Esophagus (tissue), 2 donors: ENCODE measurements around the gene ITGB6. TPM values are rescaled to one million over a fixed set of nuclear protein-coding genes. Genes with fewer than 3 reads are reported as not detected.
"Not testable (repeated sequence)": the region's sequence is repeated elsewhere in the genome, so short reads cannot be mapped to it uniquely, and the experiment has no call there.

Source experiments
- H3K27ac ChIP-seq, 2 donors: one replicate each; pipeline ENCODE4 v1.5.1; 2013; ENCODE audit warnings: low read depth in 2 of 2, mild to moderate bottlenecking in 2 of 2, inconsistent platforms in 1 of 2, low read length in 1 of 2, moderate library complexity in 1 of 2
- H3K27me3 ChIP-seq, 2 donors: one replicate each; pipeline ENCODE4 v1.6.1; 2013; ENCODE audit warnings: low read length in 2 of 2, control low read depth in 1 of 2, mild to moderate bottlenecking in 1 of 2; ENCODE audit not compliant: insufficient read depth in 2 of 2, control insufficient read depth in 1 of 2
- H3K36me3 ChIP-seq, 2 donors: one replicate each; pipeline ENCODE4 v1.6.1; 2013; ENCODE audit warnings: low read length in 1 of 2; ENCODE audit not compliant: control insufficient read depth in 2 of 2, insufficient read depth in 2 of 2
- H3K4me1 ChIP-seq, 2 donors: one replicate each; pipeline ENCODE4 v1.6.1; 2013; ENCODE audit warnings: low read length in 1 of 2; ENCODE audit not compliant: control insufficient read depth in 2 of 2, insufficient read depth in 2 of 2
- H3K4me3 ChIP-seq, 2 donors: one replicate each; pipeline ENCODE4 v1.5.1; 2013; ENCODE audit warnings: low read length in 2 of 2, mild to moderate bottlenecking in 2 of 2, low read depth in 1 of 2, moderate library complexity in 1 of 2
- H3K9me3 ChIP-seq, 2 donors: one replicate each; pipeline ENCODE4 v1.6.1; 2013; ENCODE audit warnings: mild to moderate bottlenecking in 2 of 2, low read depth in 1 of 2, low read length in 1 of 2, moderate library complexity in 1 of 2; ENCODE audit not compliant: control insufficient read depth in 2 of 2, insufficient read depth in 1 of 2
- WGBS, 2 donors: extraction: QIAGEN DNeasy Blood & Tissue Kit; methylation state at CpG; one replicate each; pipeline ENCODE4 v1.1.7; 2013; 5-methylcytosine and 5-hydroxymethylcytosine counted together
- polyA plus RNA-seq, 2 donors: library from polyadenylated mRNA; stranded (reverse); fragments of 200-250 nt; gene quantifications; one replicate each; pipeline ENCODE4 v1.2.3, GENCODE V29; 2013
- donor health status: healthy with polysubstance abuse.
- donor health status: Bipolar disorder and iron deficiency.

The ITGB6 gene
- polyA plus RNA-seq, 2 donors: 9.1 to 10.6 TPM

DNA sequence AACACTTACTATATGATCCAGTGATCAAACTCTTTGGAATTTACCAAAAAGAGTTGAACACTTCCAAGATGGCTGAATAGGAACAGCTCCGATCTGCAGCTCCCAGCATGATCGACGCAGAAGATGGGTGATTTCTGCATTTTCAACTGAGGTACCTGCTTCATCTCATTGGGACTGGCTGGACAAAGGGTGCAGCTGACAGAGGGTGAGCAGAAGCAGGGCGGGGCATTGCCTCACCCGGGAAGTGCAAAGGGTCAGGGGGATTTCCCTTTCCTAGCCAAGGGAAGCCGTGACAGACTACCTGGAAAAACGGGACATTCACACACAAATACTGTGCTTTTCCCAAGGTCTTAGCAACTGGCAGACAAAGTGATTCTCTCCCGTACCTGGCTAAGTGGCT, 51.7 kb downstream of the ITGB6 start:
- H3K9me3 ChIP-seq: not testable (repeated sequence)

DNA sequence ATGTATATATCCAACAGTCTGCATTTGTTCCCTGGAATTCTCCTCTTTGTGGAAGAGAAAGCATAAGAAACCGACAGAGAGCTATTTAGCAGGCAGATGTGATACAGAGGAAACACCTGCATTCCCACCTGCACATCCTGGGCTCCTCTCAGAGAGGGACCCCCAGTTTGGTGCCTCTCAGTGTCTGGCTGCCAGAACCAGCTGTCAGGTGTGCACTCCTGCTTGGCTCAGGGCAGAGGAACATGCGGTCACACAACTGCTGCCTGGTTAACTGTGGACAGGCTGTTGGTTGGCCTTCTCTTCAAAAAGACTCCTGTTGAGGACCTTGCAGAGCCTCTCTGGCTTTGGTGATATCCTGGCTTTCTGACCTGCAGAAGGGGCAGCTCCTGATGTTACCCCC, 54.6 kb downstream of the ITGB6 start:
- H3K9me3 ChIP-seq: no peaks in the 10 kb centered on the region
- H3K27me3 ChIP-seq: no peaks in the 10 kb centered on the region
- 80 to 87% methylated on average over 2 of the region's 2 CpGs for WGBS, 2 donors
- H3K36me3 ChIP-seq: no peaks in the 10 kb centered on the region
- H3K27ac ChIP-seq: no peak overlapping the region
- peaks cover 0 to 4% of the 10 kb centered on the region in 2 donors for H3K4me1 ChIP-seq
- H3K4me3 ChIP-seq: no peak overlapping the region

More for the DNA sequence above, 51.7 kb downstream of the ITGB6 start:
- H3K36me3 ChIP-seq, H3K27me3 ChIP-seq, H3K27ac ChIP-seq, H3K4me3 ChIP-seq, H3K4me1 ChIP-seq: not testable (repeated sequence)
- WGBS, 2 donors: 80 to 81% methylated on average over 8 of the region's 8 CpGs

DNA sequence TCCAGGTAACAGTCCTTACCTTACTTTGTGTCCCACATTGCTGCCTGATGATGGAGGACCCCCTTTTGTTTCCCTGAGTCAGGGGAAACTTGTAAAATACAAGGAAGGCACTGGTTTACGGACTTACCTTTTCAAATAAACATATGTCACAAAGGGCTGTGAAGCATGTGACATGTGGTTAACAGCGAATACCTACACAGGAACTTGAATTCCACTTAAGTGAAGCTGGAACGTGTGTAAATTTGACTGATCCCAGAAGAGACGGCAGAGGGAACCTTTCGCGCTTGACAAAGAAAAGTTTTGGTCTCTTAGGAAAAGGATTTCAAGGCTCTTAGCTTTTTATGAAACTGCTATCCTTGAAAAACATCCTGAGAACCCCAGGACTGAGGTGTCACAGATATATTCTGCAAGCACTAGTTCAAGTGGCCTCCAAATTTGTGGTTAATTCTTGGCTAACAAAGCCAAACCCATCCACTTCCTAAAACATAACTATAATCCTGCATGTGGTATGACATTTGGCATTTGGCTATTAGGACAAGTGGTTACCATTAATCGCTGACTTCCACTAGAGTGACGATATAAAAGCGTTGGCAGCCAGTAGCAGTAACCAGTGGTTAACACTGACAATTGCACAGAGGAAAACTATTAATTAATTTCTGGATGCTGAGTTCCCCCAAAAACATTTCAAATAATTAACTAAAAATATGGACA, 55.6 kb downstream of the ITGB6 start:
- no peak overlapping the region for H3K4me3 ChIP-seq
- no peaks in the 10 kb centered on the region for H3K36me3 ChIP-seq
- H3K27ac ChIP-seq: no peak overlapping the region
- WGBS, 2 donors: 77 to 81% methylated on average over 9 of the region's 9 CpGs
- H3K9me3 ChIP-seq: no peaks in the 10 kb centered on the region
- H3K27me3 ChIP-seq: no peaks in the 10 kb centered on the region
- H3K4me1 ChIP-seq: peaks cover 0 to 4% of the 10 kb centered on the region in 2 donors

DNA sequence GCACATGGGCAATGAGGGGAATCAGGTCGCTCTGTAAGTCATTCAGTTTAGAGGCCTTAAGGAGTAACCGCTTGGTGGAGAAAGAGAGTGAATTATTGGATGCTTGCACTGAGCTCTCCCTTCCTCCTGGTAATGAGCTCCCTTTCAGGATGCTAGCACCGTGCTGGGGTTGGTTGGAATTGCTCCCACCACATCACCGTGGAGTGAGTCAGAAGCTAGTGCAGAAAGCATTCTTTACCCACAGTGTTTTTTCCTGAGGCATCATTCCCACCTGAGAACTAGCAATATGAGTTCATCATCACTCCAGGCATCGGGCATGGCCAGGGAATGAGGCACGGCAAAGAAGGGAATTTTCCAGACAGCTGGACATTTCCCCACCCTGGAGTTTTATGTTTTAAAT, 57.6 kb downstream of the ITGB6 start:
- Histone ChIP-seq H3K9me3 (peaks cover 0 to under 1% of the 10 kb centered on the region in 2 donors), H3K4me3 (no peak overlapping the region), H3K36me3 (peaks cover 0 to 2% of the 10 kb centered on the region in 2 donors), H3K27ac (no peak overlapping the region), H3K27me3 (no peaks in the 10 kb centered on the region), H3K4me1 (no peaks in the 10 kb centered on the region)
- 76 to 77% methylated on average over 6 of the region's 6 CpGs for WGBS, 2 donors

DNA sequence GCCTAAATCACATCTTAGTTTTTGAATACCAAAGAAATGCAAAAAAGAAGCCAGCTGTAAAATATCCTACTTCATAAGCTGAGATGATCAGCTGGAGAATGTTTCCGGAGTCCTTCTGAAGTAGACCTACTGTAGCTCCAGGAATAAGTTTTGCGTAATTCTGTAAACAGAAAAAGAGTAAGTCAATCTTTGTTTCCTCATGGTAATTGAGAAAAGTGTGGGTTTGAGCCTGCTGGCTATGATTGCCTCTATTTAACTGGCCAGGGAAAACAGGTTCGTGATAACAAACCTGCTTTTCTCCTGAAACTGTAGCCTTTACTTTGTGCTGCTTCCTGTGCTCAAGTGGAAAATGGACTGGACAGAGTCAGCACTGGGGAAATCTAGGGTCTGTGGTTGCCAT, 58.2 kb downstream of the ITGB6 start:
- H3K4me1 ChIP-seq: no peaks in the 10 kb centered on the region
- peaks cover 0 to 4% of the 10 kb centered on the region in 2 donors for H3K9me3 ChIP-seq
- WGBS, 2 donors: 72 to 76% methylated on average over 3 of the region's 3 CpGs
- no peaks in the 10 kb centered on the region for H3K27me3 ChIP-seq
- no peak overlapping the region for H3K27ac ChIP-seq
- no peak overlapping the region for H3K4me3 ChIP-seq
- peaks cover 0 to 6% of the 10 kb centered on the region in 2 donors for H3K36me3 ChIP-seq

DNA sequence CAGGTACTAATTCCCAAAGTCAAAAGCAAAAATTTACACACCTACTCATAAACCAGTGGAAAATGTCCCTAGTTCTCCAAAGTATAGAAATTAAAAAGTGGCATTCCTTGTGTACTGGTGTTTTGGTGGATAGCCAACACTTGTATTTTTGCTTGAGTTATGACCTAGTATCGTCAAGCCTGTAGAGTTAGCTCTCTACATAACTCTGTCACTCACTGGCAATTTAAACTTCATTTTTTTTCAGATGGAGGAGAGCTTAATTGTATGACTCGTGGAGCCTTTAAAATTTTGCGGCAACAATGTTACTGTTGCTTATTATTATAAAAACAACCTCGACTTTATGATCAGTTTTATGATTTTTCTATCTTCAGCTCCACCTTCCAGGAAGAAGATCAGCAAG, 58.7 kb downstream of the ITGB6 start:
- Histone ChIP-seq H3K27ac (no peak overlapping the region), H3K4me3 (no peak overlapping the region), H3K9me3 (peaks cover 0 to 4% of the 10 kb centered on the region in 2 donors), H3K36me3 (peaks cover 0 to 6% of the 10 kb centered on the region in 2 donors), H3K4me1 (no peaks in the 10 kb centered on the region), H3K27me3 (no peaks in the 10 kb centered on the region)
- 74 to 80% methylated on average over 4 of the region's 4 CpGs for WGBS, 2 donors

DNA sequence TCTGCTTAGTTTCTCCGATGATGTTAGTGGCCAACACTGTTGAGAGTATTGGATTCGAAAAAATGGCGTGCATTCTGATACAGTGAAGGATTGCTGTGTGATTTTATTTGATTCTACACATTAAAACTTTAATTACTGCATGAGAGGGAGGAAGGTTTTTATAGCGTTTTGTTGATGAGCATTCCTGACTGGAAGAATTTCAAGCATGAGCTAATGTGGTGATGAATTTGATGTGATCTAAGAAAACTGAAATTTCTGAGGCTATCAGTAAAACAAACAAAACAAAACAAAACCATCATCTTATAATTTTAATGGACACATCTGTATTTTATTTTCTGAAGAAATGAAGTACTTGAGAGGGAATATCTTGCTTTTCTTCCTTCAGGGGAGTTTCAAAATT, 59.6 kb downstream of the ITGB6 start:
- no peaks in the 10 kb centered on the region for H3K4me1 ChIP-seq
- WGBS, 2 donors: 71 to 82% methylated on average over 4 of the region's 4 CpGs
- no peak overlapping the region for H3K4me3 ChIP-seq
- no peaks in the 10 kb centered on the region for H3K27me3 ChIP-seq
- H3K9me3 ChIP-seq: peaks cover 0 to 4% of the 10 kb centered on the region in 2 donors
- peaks cover 0 to 6% of the 10 kb centered on the region in 2 donors for H3K36me3 ChIP-seq
- no peak overlapping the region for H3K27ac ChIP-seq

DNA sequence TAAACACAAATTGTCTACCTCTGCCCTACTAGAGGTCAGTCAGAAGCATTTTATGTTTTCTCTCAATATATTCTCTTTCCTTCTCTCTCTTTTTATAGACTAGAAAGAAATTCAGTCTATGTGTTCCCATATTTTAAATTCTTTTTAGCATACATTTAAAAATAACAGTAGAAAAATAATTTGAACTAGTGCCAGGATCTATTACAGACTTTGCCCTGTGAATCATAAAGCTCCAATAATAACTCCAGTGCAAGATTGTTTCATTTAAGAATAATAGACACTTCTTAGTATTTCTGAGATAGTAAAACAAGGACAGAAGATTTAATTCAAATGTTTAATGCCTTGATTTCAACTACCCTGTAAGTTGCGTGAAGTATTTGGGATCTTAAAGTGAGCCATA, 60.1 kb downstream of the ITGB6 start:
- Histone ChIP-seq H3K36me3 (peaks cover 0 to 6% of the 10 kb centered on the region in 2 donors), H3K27me3 (no peaks in the 10 kb centered on the region), H3K4me1 (no peaks in the 10 kb centered on the region), H3K27ac (no peak overlapping the region), H3K9me3 (peaks cover 0 to 4% of the 10 kb centered on the region in 2 donors), H3K4me3 (no peak overlapping the region)
- 88 to 91% methylated on average over 1 of the region's 1 CpG for WGBS, 2 donors

DNA sequence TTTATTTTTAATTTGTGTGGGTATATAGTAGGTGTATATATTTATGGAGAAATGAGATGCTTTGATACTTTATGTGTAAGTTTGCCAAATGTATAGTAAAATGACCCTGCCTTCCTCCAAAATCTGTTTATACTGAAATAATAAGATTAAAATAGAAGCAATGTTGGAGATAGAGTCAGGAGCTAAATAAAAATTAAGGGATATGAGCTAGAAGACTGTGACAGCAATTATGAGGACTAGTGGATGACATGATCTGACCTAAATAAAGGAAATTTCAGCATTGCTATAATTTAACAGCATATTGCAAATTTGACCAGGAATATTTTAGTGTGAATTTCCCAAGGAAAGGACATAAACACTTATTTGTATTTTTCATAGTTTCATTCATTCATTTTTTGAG, 60.7 kb downstream of the ITGB6 start:
- H3K36me3 ChIP-seq: peaks cover 0 to 6% of the 10 kb centered on the region in 2 donors
- H3K9me3 ChIP-seq: peaks cover 0 to 4% of the 10 kb centered on the region in 2 donors
- H3K4me1 ChIP-seq: no peaks in the 10 kb centered on the region
- no peak overlapping the region for H3K27ac ChIP-seq
- H3K4me3 ChIP-seq: no peak overlapping the region
- no peaks in the 10 kb centered on the region for H3K27me3 ChIP-seq

DNA sequence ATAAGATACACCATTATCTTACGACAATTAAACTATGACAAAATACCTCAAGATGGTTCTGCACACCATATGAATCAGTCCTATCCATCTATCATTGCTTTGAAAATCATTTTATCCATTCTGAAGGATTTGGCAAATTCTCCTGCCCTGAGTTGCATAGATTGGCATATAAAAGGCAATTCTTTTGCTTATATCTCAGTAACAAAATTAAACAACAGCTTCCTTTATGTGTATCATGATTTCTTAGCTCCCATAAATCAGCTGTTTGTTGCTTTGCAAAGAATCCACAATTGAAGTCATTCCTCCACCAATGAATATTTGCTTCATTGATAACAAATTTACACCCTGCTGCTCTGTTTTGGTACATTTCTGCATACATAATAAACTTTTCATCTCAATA, 61.7 kb downstream of the ITGB6 start:
- WGBS, 2 donors: 95 to 97% methylated on average over 1 of the region's 1 CpG
- no peaks in the 10 kb centered on the region for H3K4me1 ChIP-seq
- peaks cover 0 to 4% of the 10 kb centered on the region in 2 donors for H3K9me3 ChIP-seq
- peaks cover 0 to 6% of the 10 kb centered on the region in 2 donors for H3K36me3 ChIP-seq
- no peaks in the 10 kb centered on the region for H3K27me3 ChIP-seq
- H3K4me3 ChIP-seq: no peak overlapping the region
- H3K27ac ChIP-seq: no peak overlapping the region
